ENCODE results near the gene SGMS1. TPM values are rescaled to one million over a fixed set of nuclear protein-coding genes. Genes with fewer than 3 reads are reported as not detected.

SGMS1 gene
- polyA plus RNA-seq, 1 donor (not counting 4 experiments of a cell fraction or from before 2014, with no cell fraction given) = 18.3 TPM

GRCh38 chr10:50574931-50575330 is 48.8 kb downstream of the SGMS1 start:
- Histone ChIP-seq H3K27me3 (ENCODE audit: control insufficient read depth, extremely low read depth, insufficient read depth, low read length) (no peaks in the 10 kb centered on the region), H3K4me2 (ENCODE audit: control insufficient read depth, extremely low read depth, insufficient read depth, low read depth, low read length) (no peak overlapping the region)
- TF ChIP-seq, protein P1, sequence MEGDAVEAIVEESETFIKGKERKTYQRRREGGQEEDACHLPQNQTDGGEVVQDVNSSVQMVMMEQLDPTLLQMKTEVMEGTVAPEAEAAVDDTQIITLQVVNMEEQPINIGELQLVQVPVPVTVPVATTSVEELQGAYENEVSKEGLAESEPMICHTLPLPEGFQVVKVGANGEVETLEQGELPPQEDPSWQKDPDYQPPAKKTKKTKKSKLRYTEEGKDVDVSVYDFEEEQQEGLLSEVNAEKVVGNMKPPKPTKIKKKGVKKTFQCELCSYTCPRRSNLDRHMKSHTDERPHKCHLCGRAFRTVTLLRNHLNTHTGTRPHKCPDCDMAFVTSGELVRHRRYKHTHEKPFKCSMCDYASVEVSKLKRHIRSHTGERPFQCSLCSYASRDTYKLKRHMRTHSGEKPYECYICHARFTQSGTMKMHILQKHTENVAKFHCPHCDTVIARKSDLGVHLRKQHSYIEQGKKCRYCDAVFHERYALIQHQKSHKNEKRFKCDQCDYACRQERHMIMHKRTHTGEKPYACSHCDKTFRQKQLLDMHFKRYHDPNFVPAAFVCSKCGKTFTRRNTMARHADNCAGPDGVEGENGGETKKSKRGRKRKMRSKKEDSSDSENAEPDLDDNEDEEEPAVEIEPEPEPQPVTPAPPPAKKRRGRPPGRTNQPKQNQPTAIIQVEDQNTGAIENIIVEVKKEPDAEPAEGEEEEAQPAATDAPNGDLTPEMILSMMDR (optimal IDR thresholded peaks at IDR 0.05 in 1 of 3, IDR thresholded peaks at IDR 0.05 in 1 of 3, conservative IDR thresholded peaks at IDR 0.05 in 1 of 3; ENCODE audit: extremely low read depth in 1 of 3, insufficient read depth in 2 of 3, low read length in 3 of 3) = no peak
- no peak for TF ChIP-seq EZH2 (IDR thresholded peaks at IDR 0.05; ENCODE audit: low read length)

DNA sequence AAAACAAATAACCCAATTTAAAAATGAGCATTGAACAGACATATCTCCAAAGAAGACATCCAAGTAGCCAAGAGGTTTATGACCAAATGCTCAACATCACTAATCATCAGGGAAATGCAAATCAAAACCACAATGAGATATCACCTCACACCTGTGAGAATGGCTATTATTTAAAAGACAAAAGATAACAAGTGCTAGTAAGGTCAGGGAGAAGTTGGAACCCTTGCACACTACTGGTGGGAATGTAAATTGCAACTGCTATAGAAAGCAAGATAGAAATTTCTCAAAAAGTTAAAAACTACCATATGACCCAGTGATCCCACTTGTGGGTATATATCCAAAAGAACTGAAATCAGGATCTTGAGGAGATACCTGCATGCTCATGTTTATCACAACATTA is 49.5 kb downstream of the SGMS1 start:
- H2AFZ ChIP-seq (ENCODE audit: control insufficient read depth, low read length) = no peak overlapping the region
- peaks cover 10% of the 10 kb centered on the region for H3K4me1 ChIP-seq (ENCODE audit: control insufficient read depth, extremely low read depth, insufficient read depth, low read length)
- no peak overlapping the region for H3K9ac ChIP-seq (ENCODE audit: control insufficient read depth, extremely low read depth, insufficient read depth, low read length)
- no peaks in the 10 kb centered on the region for H3K9me3 ChIP-seq (ENCODE audit: control insufficient read depth, low read depth, low read length)
- no peak for FAIRE-seq
- no peak for TF ChIP-seq EZH2 (IDR thresholded peaks at IDR 0.05; ENCODE audit: low read length)
- TF ChIP-seq, protein P1 (optimal IDR thresholded peaks at IDR 0.05 in 1 of 3, IDR thresholded peaks at IDR 0.05 in 1 of 3, conservative IDR thresholded peaks at IDR 0.05 in 1 of 3; ENCODE audit: extremely low read depth in 1 of 3, insufficient read depth in 2 of 3, low read length in 3 of 3) = peak in 2 of 3 experiments; percentile 19 to 31
- H3K27ac ChIP-seq (ENCODE audit: control insufficient read depth, insufficient read depth, low read length) = no peak overlapping the region
- H4K20me1 ChIP-seq (ENCODE audit: control insufficient read depth, extremely low read depth, insufficient read depth, low read length) = no peaks in the 10 kb centered on the region
- dilution Hi-C loops (cut with MboI; ENCODE audit: extremely low pct_ligation_motif_present, low sequenced_read_pairs) = no loop called here
- H3K79me2 ChIP-seq (ENCODE audit: control insufficient read depth, insufficient read depth, low read length) = peaks cover 5% of the 10 kb centered on the region
- no peaks in the 10 kb centered on the region for H3K27me3 ChIP-seq (ENCODE audit: control insufficient read depth, extremely low read depth, insufficient read depth, low read length)
- no peak overlapping the region for H3K4me3 ChIP-seq (ENCODE audit: control insufficient read depth in 2 of 3, extremely low read depth in 1 of 3, insufficient read depth in 2 of 3, low read depth in 1 of 3, low read length in 3 of 3)
- H3K36me3 ChIP-seq (ENCODE audit: control insufficient read depth in 2 of 2, extremely low read depth in 1 of 2, insufficient read depth in 2 of 2, low read length in 2 of 2) = no peaks in the 10 kb centered on the region
- H3K9me1 ChIP-seq (ENCODE audit: control insufficient read depth, extremely low read depth, insufficient read depth, low read length) = no peaks in the 10 kb centered on the region
- no peak overlapping the region for H3K4me2 ChIP-seq (ENCODE audit: control insufficient read depth, extremely low read depth, insufficient read depth, low read depth, low read length)
- DNase-seq (ENCODE audit: low read depth, low spot score) = no peak

More at GRCh38 chr10:50574931-50575330, 48.8 kb downstream of the SGMS1 start:
- no peak overlapping the region for H3K27ac ChIP-seq (ENCODE audit: control insufficient read depth, insufficient read depth, low read length)
- H3K9me1 ChIP-seq (ENCODE audit: control insufficient read depth, extremely low read depth, insufficient read depth, low read length) = no peaks in the 10 kb centered on the region
- no peak overlapping the region for H3K9ac ChIP-seq (ENCODE audit: control insufficient read depth, extremely low read depth, insufficient read depth, low read length)
- no peak for DNase-seq (ENCODE audit: low read depth, low spot score)
- H3K4me3 ChIP-seq (ENCODE audit: control insufficient read depth in 2 of 3, extremely low read depth in 1 of 3, insufficient read depth in 2 of 3, low read depth in 1 of 3, low read length in 3 of 3) = no peak overlapping the region
- peaks cover 10% of the 10 kb centered on the region for H3K4me1 ChIP-seq (ENCODE audit: control insufficient read depth, extremely low read depth, insufficient read depth, low read length)
- H3K9me3 ChIP-seq (ENCODE audit: control insufficient read depth, low read depth, low read length) = no peaks in the 10 kb centered on the region
- dilution Hi-C loops (cut with MboI; ENCODE audit: extremely low pct_ligation_motif_present, low sequenced_read_pairs) = no loop called here
- no peak for FAIRE-seq
- no peaks in the 10 kb centered on the region for H4K20me1 ChIP-seq (ENCODE audit: control insufficient read depth, extremely low read depth, insufficient read depth, low read length)
- no peaks in the 10 kb centered on the region for H3K36me3 ChIP-seq (ENCODE audit: control insufficient read depth in 2 of 2, extremely low read depth in 1 of 2, insufficient read depth in 2 of 2, low read length in 2 of 2)
- peaks cover 5% of the 10 kb centered on the region for H3K79me2 ChIP-seq (ENCODE audit: control insufficient read depth, insufficient read depth, low read length)
- H2AFZ ChIP-seq (ENCODE audit: control insufficient read depth, low read length) = no peak overlapping the region
